GM18858 (cell line): Measurements from ENCODE around the gene SEM1.
"Not testable (repeated sequence)": the region's sequence is repeated elsewhere in the genome, so short reads cannot be mapped to it uniquely, and the experiment has no call there.

Experiments
- ATAC-seq: cut with Tn5 transposase; IDR thresholded peaks from one replicate; pipeline ENCODE4 v1.9.1; 2021; ENCODE audit not compliant: unreplicated experiment

SEM1 gene

GRCh38 chr7:96665689-96666088 lies 44.0 kb downstream of the SEM1 start:
- no peak for ATAC-seq

GRCh38 chr7:96664793-96665192 lies 44.9 kb downstream of the SEM1 start:
- ATAC-seq: no peak

GRCh38 chr7:96663871-96664445 lies 45.7 kb downstream of the SEM1 start:
- ATAC-seq: peak; percentile 6

- ATAC-seq: peak; percentile 95
Observed at GRCh38 chr7:96663457-96663856, 46.2 kb downstream of the SEM1 start.

GRCh38 chr7:96662151-96662550 lies 47.5 kb downstream of the SEM1 start:
- ATAC-seq: not testable (repeated sequence)

GRCh38 chr7:96658022-96658412 lies 51.6 kb downstream of the SEM1 start:
- ATAC-seq: no peak

- ATAC-seq: no peak
Observed at GRCh38 chr7:96657347-96658021, 52.2 kb downstream of the SEM1 start.

- ATAC-seq: no peak
Observed at GRCh38 chr7:96655956-96656355, 53.7 kb downstream of the SEM1 start.

GRCh38 chr7:96654630-96655188 lies 54.9 kb downstream of the SEM1 start:
- no peak for ATAC-seq

GRCh38 chr7:96649981-96650380 lies 59.7 kb downstream of the SEM1 start:
- ATAC-seq: no peak

GRCh38 chr7:96648784-96649183 lies 60.9 kb downstream of the SEM1 start:
- no peak for ATAC-seq

GRCh38 chr7:96647733-96648132 lies 61.9 kb downstream of the SEM1 start:
- no peak for ATAC-seq

GRCh38 chr7:96645084-96645483 lies 64.6 kb downstream of the SEM1 start:
- no peak for ATAC-seq

- not testable (repeated sequence) for ATAC-seq
Observed at GRCh38 chr7:96643436-96643835, 66.2 kb downstream of the SEM1 start.

- ATAC-seq: no peak
Observed at GRCh38 chr7:96640054-96640453, 69.6 kb downstream of the SEM1 start.
